A375 (cell line): ENCODE measurements around the gene TMEM150C. TPM values are rescaled to one million over a fixed set of nuclear protein-coding genes. Genes with fewer than 3 reads are reported as not detected.

Source experiments
- total RNA-seq: library from RNA; depleted of rRNA; stranded (reverse); fragments of >200 nt; shearing (Covaris generic); gene quantifications from 2 replicates; pipeline ENCODE4 v1.2.3, GENCODE V29; 2014; rRNA removed

TMEM150C gene
- total RNA-seq, result 0.04 and 0.08 TPM in 2 replicates

DNA sequence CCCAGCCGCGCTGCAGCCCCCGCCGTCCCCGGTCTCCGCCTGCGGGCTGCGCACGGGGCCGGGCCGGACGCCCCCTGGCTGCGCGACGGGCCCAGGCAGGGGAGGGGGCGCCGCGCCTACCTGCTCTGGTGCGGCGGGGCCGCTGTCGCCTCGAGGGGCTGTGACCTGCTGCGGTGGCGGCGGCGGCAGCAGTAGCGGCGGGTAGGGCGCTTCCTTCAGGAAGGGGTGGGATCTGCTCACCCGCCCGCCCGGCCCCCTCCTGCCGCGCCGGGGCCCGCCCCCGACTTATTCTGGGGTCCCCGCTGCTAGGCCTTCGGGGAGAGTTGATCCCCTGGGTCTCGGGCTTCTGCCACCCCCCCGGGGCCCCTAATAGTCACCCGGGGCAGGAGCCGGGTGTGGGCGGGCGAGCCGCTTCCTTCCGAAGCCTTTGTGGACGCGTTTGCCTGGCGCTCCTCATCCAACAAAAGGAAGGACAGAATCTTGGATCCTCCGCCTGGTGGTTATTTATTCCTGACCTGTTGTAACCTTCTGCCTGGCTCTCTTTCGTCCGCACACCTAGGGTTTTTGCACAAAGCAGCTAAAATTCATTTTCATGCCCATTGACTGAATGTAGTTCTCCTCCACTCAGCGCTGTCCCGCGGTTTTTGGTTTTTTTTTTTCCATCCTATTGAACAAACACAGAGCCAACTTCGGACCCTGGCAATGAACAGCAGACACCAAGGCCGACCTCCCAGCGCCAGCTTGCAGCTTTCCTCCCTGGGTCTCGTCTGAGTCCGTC is at the start of gene TMEM150C:
Gene TMEM150C, minus strand, starts transcription at position 203 of the 778 bp plus-strand sequence. CDS start 57,331 bp downstream, outside the sequence.

Other genes starting within 250 kb of the TMEM150C start
- 109 and 121 TPM in 2 replicates for gene HNRNPD, start 188.0 kb downstream of the TMEM150C start, total RNA-seq
- 332 and 396 TPM in 2 replicates for gene HNRNPDL, start 131.5 kb downstream of the TMEM150C start, total RNA-seq
- 25.9 and 28.3 TPM in 2 replicates for gene ENOPH1, start 131.4 kb downstream of the TMEM150C start, total RNA-seq
- 3.0 and 4.3 TPM in 2 replicates for gene SCD5, start 236.8 kb upstream of the TMEM150C start, total RNA-seq